GM21619 (cell line): ENCODE measurements around the gene DLG2.

Experiments used
- ATAC-seq: cut with Tn5 transposase; IDR thresholded peaks from one replicate; pipeline ENCODE4 v1.9.1; 2021; ENCODE audit not compliant: unreplicated experiment

Gene DLG2

DNA sequence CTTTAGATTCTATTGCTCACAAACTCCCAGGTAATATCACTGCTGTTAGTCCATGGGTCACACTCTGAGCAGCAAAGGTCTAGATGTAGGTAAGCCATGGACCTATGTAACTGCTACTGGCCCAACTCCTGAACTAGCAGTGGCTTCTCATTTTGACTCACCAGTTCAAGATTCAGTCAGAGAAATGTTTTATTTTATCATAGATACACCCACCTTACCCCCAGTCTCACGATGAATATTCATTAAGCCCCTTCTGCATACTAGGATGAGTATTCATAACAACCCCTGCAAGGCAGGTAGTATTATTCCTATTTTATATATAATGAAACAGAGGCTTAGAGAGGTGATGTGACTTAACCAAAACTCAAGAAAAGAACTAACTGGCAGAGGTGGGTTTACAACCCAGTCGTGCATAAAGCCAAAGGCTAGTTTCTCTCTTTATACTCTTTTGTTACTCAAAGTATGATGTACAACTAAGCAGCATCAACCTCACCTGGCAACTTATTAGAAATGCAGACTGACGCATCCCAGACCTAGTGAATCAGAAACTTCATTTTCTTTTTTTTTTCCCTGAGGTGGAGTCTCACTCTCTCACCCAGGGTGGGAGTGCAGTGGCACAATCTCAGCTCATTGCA, 1383.4 kb downstream of the DLG2 start:
- peak; percentile 74 for ATAC-seq

DNA sequence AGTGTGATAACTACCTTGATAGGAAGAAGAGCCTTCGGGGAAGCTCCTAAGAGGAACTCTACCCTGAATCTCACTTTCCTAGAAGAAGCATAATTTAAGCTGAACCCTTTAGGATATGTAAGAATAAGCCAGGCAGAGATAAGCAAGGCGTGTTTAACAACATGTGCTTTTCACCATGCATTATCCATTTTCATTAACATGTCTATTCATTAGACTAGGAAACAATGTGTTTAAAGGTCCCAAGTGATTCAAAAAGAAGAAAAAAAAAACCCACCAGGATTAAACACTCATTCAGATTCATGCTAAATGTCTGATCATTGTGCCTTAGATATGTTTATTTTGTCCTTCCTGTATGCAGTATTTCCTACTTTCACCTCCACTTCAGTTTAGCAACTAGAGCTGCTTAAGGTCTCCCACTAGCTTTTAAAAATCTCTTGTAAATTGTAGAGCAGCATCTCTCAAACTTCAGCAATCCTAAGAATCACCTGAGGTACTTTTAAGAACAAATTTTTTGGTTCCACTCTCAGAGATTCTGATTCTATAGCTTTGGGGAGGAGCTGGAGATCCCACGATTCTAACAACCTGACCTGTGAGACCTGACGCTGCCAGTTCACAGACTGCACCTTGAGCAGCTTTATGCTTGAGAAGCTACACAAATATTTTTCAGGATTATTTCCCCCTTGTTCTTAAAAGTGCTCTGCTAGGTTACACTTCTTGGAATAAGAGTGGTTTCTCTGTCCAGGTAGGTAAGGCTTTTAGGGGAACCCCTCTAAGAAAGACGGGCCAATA, 1385.6 kb downstream of the DLG2 start:
- ATAC-seq, result no peak

- no peak for ATAC-seq
Observed at GRCh38 chr11:84240847-84241246, 1386.3 kb downstream of the DLG2 start.

DNA sequence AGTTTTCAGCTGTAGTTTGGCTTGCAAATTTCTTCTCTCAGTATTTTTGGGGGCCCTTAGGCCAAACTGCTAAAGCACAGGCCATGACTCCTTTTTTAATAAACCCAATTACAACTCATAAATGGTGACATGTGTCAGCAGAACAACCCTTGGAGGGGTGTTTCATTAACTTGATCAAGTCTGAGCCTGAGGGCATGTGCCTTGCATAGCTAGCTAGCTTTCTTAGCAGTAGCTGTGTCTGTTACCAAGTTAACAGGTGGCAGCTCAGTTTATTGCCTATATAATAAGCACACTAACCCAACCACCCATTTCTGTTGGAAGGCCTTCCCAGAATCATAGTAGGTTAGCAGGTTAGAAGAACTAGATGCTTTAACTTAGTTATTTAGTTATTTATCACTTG, 1390.7 kb downstream of the DLG2 start:
- ATAC-seq, result no peak

DNA sequence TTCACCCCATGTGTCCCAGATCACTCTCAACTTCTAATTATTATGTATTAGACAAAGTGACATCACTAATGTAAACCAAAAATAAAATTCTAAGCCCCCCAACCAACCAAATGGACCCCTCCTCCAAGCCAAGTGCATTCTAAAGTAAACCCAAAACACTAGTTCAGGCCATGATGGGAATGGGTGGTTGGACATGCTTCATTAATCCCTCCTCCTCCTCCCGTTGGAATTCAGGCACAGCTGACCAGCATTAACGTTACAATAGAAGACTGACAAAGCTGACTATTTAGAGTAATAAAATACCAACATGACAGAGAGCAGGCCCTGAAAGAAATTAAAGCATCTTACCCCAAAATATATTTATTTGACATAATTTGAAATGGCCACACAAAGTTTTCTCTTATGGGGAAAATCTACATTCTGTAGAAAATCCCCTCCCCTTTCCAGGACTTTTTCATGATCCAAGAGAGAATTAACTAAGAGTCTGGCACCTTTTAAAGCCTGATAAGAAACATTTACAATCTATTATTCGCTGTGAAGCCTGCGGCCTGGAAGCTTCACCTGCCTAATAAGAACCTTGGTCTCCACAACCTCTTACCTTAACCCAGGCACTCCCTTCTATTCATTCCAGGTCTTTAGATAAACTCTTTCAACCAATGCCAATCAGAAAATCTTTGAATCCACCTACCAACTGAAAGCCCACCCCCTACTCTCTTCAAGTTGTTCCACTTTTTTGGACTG, 1392.5 kb downstream of the DLG2 start:
- ATAC-seq, result no peak

GRCh38 chr11:84234011-84234410, 1393.1 kb downstream of the DLG2 start:
- no peak for ATAC-seq

GRCh38 chr11:84232511-84232910, 1394.6 kb downstream of the DLG2 start:
- no peak for ATAC-seq

DNA sequence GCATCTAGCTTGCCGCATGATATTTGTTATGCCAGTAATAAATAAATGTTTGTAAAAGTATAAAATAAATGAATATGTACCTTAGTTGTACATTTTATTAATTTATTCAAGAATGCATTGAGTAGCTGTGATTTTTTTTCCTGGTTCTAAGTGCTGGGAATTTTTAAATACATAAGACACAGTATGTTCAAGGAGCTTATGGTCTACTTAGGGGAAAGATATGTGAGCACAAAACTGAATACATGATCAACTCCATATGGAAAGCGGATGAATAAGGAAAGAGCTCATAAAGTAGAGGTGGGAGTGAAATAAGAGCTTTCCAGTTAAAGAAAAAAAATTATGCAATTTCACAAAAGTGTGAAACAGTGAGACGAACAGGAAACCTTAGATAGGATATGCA, 1396.7 kb downstream of the DLG2 start:
- no peak for ATAC-seq

- no peak for ATAC-seq
Observed at GRCh38 chr11:84227970-84228665, 1399.0 kb downstream of the DLG2 start.

- ATAC-seq, result no peak
Observed at GRCh38 chr11:84224042-84224441, 1403.1 kb downstream of the DLG2 start.

DNA sequence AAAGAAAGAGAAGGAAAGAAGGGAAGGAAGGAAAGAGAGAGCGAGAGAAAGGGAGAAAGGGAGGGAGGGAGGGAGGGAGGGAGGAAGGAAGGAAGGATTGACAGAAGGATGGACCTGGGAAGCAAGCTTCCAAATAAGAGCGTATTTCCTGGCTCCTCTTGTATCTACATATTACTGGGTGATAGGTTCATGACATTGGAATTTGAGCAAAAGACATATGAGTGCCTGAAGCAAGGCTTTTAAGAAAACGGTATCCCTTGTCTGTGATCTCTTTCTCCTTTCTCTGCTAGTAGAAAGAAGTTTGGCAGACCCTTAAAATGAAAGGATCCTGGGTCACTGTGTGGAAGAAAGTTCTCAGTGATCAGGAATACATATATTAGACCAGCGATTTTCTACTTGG, 1408.8 kb downstream of the DLG2 start:
- no peak for ATAC-seq

GRCh38 chr11:84215672-84216071, 1411.5 kb downstream of the DLG2 start:
- no peak for ATAC-seq

DNA sequence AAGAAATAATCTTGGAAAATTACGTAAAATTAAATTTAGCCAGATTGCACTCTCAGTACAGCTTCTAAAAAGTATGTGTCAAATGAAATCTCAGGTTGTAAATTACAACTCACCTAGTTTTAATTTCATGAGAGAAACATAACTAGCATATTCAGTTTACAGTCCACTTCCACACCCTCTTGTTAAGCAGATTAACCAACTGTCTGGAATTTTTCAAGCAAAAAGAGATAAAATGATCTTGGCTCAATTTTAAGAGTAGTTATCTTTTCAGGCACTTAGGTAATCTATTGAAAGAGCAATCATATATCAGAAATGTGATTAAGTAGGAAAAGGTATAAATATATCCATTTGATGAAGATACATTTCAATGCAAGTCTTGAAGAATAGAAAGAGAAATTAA, 1412.6 kb downstream of the DLG2 start:
- no peak for ATAC-seq

DNA sequence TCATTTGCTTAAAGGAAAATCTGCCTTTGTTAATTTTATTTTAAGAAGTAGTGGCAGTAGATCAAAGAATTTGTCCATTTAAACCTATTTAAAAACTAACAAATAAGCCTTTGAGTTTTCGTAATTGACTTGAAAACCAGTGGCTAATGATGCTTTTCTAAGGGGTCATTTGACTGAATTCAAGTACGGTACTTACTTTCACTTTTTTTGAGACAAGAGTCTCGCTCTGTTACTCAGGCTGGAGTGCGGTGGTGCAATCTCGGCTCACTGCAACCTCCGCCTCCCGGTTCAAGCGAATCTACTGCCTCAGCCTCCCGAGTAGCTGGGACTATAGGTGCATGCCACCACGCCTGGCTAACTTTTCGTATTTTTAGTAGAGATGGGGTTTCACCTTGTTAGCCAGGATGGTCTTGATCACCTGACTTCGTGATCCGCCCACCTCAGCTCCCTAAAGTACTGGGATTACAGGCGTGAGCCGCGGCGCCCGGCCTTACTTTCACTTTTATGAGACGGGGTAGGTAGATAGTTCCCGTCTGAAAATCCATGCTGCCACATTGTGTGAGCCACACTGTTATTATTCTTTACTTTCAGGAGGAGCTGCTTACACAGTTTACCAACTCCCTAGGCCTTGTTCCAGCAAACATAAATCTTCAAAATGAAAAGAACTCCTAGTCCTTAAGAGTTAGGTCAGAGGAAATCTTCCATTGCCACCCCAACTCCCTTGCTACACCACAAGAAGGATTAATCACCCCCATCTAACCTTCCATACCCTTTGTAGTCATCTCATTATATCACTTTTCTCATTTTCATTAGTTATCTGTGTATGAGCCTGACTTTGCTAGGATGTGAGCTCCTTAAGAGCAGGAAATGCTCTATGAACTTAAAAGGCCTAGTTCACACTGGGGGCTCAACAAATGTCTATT, 1414.4 kb downstream of the DLG2 start:
- no peak for ATAC-seq

- ATAC-seq, result no peak
Observed at GRCh38 chr11:84211896-84212295, 1415.2 kb downstream of the DLG2 start.

- ATAC-seq, result no peak
Observed at GRCh38 chr11:84194696-84195095, 1432.4 kb downstream of the DLG2 start.

DNA sequence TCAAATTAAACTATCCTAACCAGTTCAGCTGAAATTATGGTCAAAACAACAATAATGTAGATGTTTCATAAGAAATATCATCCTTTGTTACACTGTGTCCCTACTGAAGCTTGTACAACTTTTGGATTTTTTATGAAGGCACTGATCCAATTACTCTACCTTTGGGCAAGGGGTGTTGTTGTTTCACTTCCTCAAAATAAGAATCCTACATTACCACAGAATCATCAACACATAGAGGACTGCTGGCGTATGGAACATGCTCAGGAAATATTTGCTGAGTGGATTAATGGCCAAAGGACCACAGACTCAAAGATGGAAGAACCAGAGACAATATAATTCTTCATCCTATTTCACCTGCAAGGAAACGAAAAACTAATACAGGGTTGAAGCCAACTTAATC, 1433.4 kb downstream of the DLG2 start:
- ATAC-seq, result no peak

GRCh38 chr11:84188521-84188920, 1438.6 kb downstream of the DLG2 start:
- no peak for ATAC-seq

- no peak for ATAC-seq
Observed at GRCh38 chr11:84173078-84173477, 1454.1 kb downstream of the DLG2 start.

DNA sequence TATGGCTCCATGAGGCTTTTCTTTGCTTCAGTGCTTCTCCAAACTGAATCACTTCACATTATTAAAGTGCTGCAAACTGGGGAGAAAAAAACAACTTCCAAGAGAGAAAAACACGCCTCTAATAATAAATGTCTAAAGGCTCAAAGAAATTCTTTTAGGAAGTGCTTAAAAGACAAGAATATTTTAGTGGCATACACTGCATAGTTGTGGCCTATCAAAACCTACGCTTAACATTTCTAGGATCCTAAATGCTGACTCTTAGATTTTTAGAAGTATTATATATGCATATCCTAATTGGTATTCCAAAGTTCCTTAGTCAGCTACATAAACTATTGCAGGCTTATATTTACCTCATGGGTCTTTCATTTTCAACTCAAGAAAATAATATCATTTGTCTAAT, 1462.0 kb downstream of the DLG2 start:
- ATAC-seq, result no peak
